Measurements from ENCODE around the gene PFKFB4.

PFKFB4 gene

GRCh38 chr3:48518638-48519276, 37.8 kb downstream of the PFKFB4 start:
- H3K4me3 ChIP-seq (ENCODE audit: low read depth, low read length), result no peak overlapping the region
- DNase-seq (ENCODE audit: low read depth, low spot score), result no peak
- no peak for TF ChIP-seq CTCF (IDR thresholded peaks at IDR 0.05; ENCODE audit: low read depth, low read length)
- in situ Hi-C loops (cut with HindIII; ENCODE audit: low sequenced_read_pairs), result no loop called here

DNA sequence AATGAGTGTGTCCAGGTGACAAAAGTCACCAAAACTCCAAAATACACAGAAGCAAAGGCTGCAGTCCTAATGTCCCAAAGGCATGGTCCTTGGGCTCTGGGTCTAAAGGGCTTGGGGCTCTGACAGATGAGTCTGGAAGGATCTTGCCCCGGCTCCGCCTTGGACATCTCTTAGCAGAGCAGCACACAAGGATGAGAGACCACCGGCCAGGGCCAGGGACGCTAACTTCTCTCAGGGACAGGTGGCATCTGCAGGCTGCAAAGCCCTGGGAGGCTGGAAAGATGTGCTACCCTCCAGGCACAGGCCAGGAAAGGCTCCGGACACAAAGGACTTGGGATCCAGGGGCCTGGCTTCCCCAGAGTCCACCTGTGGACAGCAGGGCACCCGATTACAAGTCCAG, 38.5 kb downstream of the PFKFB4 start:
- no peak overlapping the region for H3K4me3 ChIP-seq (ENCODE audit: low read depth, low read length)
- no peak for TF ChIP-seq CTCF (IDR thresholded peaks at IDR 0.05; ENCODE audit: low read depth, low read length)
- no peak for DNase-seq (ENCODE audit: low read depth, low spot score)
- in situ Hi-C loops (cut with HindIII; ENCODE audit: low sequenced_read_pairs), result no loop called here

DNA sequence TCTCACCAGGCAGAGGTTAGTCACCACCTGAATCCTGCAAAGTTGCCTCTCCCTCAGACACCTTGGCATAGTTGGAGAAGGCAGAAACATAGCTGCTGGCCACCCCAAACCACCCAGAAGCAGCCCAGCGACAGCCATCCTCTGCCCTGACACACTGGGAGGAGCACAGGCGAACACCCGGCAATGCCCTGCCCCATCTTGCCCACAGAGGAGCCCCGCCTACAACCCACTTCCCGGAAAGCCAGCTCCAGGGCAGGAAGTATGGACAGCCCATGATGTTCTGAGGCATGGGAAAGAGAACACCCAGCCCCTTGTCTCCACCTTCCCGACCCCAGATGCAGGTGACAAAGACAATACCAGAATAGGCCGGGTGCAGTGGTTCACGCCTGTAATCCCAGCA, 40.0 kb downstream of the PFKFB4 start:
- no peak for DNase-seq (ENCODE audit: low read depth, low spot score)
- no peak overlapping the region for H3K4me3 ChIP-seq (ENCODE audit: low read depth, low read length)
- TF ChIP-seq CTCF (IDR thresholded peaks at IDR 0.05; ENCODE audit: low read depth, low read length), result no peak
- in situ Hi-C loops (cut with HindIII; ENCODE audit: low sequenced_read_pairs), result no loop called here

DNA sequence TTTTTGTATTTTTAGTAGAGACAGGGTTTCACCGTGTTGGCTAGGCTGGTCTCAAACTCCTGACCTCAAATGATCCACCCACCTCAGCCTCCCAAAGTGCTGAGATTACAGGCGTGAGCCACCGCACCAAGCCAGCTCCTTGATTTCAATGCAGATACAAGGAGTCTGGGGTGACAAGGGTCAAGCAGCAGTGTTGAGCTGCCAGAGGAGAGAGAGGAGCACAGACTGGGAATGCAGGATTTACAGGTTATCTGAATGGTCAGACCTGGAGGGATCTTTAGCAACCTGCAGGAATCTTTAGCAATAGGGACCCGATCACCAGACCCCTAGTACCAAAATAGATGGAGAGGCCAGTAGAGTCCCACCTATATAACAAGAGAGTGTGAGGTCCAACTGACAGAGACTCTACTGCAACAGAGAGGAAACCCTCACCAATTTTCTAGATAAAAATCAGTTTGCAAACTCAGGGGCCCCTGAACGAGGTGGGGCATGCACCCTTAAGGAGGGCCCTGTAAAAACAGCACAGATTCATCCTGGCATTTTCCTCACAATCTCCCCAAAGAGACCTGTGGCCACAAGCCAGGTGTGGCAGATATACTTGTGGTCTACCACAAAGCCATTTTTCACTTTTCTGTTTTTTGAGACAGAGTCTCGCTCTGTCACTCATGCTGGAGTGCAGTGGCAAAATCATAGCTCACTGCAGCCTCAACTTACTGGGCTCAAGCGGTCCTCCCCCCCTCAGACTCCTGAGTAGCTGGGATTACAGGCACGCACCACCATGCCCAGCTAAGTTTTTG, 42.0 kb downstream of the PFKFB4 start:
- TF ChIP-seq CTCF (IDR thresholded peaks at IDR 0.05; ENCODE audit: low read depth, low read length), result no peak
- in situ Hi-C loops (cut with HindIII; ENCODE audit: low sequenced_read_pairs), result no loop called here
- no peak overlapping the region for H3K4me3 ChIP-seq (ENCODE audit: low read depth, low read length)
- no peak for DNase-seq (ENCODE audit: low read depth, low spot score)

DNA sequence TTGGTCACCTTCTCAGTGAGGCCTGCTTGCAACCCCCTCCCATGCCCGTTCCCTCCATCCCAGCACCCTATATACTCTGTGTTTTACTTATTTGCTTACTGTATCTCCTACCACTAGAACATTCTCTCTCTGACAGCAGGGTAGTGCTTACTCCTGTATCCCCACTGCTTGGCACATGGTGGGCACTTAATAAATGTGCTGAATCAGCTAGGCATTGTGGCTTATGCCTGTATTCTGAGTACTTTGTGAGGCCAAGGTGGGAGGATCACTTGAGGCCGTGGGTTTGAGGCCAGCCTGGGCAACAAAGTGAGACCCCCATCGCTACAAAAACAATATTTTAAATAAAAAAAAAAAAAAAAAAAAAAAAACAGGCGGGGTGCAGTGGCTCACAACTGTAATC, 45.1 kb downstream of the PFKFB4 start:
- in situ Hi-C loops (cut with HindIII; ENCODE audit: low sequenced_read_pairs), result no loop called here
- no peak for DNase-seq (ENCODE audit: low read depth, low spot score)
- TF ChIP-seq CTCF (IDR thresholded peaks at IDR 0.05; ENCODE audit: low read depth, low read length), result no peak
- no peak overlapping the region for H3K4me3 ChIP-seq (ENCODE audit: low read depth, low read length)

GRCh38 chr3:48507256-48508061, 49.1 kb downstream of the PFKFB4 start:
- no peak overlapping the region for H3K4me3 ChIP-seq (ENCODE audit: low read depth, low read length)
- peak; percentile 77 for DNase-seq (ENCODE audit: low read depth, low spot score)
- in situ Hi-C loops (cut with HindIII; ENCODE audit: low sequenced_read_pairs), result no loop called here
- peak; percentile 70 for TF ChIP-seq CTCF (IDR thresholded peaks at IDR 0.05; ENCODE audit: low read depth, low read length)

Measured in astrocyte of the spinal cord (primary cell).